ENCODE results near the gene EZR.

GRCh38 chr6:158751921-158752320 lies 67.2 kb downstream of the EZR start:
- no peak for TF ChIP-seq EP300 (IDR thresholded peaks at IDR 0.05)
- no peak for TF ChIP-seq CTCF (IDR thresholded peaks at IDR 0.05)
- TF ChIP-seq POLR2AphosphoS5 (IDR thresholded peaks at IDR 0.05) = no peak
- TF ChIP-seq POLR2A (IDR thresholded peaks at IDR 0.05) = no peak
